Measurements from ENCODE around the gene TSPAN1.

The TSPAN1 gene

DNA sequence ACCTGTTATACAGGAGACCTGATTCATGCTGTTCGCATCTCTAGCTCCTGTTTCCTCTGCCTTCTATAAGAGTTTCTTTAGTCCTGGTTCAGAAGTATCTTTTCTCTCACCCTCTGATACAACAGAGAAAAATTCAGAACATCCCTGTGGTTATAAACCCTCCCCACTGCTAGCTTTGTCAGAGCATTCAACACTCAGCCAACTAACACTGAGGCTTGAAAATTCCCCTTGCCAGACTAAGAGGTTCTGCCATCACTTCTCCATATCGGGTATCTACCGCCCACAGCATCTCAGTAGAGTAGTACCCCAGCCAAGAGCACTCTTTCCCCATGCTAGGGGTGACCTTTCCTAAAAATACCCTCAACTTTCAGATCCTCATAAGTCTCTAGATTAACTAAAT lies 22.9 kb upstream of the TSPAN1 start:
- TF ChIP-seq, protein P1, sequence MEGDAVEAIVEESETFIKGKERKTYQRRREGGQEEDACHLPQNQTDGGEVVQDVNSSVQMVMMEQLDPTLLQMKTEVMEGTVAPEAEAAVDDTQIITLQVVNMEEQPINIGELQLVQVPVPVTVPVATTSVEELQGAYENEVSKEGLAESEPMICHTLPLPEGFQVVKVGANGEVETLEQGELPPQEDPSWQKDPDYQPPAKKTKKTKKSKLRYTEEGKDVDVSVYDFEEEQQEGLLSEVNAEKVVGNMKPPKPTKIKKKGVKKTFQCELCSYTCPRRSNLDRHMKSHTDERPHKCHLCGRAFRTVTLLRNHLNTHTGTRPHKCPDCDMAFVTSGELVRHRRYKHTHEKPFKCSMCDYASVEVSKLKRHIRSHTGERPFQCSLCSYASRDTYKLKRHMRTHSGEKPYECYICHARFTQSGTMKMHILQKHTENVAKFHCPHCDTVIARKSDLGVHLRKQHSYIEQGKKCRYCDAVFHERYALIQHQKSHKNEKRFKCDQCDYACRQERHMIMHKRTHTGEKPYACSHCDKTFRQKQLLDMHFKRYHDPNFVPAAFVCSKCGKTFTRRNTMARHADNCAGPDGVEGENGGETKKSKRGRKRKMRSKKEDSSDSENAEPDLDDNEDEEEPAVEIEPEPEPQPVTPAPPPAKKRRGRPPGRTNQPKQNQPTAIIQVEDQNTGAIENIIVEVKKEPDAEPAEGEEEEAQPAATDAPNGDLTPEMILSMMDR (conservative IDR thresholded peaks at IDR 0.05) = no peak
- no peak overlapping the region for H3K27ac ChIP-seq

DNA sequence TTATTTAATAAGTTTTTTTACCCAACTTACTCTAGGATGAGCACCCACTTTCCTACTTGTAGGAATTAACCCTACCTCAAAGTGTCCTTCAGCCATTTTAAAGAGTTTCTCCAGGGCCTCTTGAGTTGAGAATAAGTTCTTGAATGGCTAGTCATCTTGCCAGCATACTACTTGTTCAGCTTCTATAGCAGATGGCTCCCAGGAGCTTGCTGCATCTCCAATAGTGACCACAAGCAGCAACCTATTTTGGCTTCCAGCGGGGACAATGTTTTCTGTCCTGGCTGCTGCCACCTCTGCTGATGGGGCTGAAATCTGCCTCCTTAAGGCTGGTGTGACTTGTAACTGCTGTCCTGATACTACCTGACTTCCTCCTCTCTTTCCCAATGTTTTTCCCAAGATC lies 21.7 kb upstream of the TSPAN1 start:
- TF ChIP-seq, protein P1 (conservative IDR thresholded peaks at IDR 0.05) = no peak

DNA sequence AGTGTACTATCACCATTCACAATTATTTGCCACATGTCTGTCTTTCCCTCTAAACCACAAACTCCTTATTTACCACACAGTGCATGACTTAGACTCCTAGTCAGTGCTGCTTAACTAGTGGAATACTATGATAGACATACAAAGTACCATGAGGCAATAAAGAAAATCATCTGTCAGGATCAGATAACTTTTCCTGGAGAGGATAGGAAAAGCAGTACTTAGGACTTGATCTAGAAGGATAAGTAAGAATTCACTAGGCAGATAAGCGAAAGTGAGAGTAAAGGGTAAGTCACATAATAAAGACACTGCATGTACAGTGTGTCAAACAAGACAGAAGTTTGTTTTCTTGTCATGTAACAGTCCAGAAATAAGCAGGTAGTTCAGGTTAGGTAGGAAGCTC lies 21.2 kb upstream of the TSPAN1 start:
- H3K27ac ChIP-seq = no peak overlapping the region
- TF ChIP-seq, protein P1 (conservative IDR thresholded peaks at IDR 0.05) = no peak

More for the DNA sequence above, 21.7 kb upstream of the TSPAN1 start:
- no peak overlapping the region for H3K27ac ChIP-seq

DNA sequence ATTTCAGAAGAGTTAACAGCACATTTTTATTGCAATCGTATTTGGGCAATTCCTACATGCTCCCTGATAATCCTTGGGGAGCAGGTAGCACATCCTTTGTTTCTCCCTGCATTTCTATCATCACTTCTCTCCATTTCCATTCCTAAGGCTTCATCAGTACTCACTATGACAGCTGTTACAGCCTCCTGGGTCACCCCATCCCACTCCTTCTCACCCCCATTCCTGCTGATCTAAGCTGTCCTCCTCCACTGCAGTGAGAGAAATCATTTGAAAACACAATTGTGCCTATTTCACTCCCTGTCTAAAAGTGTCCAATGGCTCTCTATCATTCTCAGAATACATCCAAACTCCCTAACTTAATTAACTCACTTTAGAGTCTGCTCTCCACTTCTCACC lies 17.0 kb upstream of the TSPAN1 start:
- TF ChIP-seq, protein P1 (conservative IDR thresholded peaks at IDR 0.05) = no peak
- H3K27ac ChIP-seq = no peak overlapping the region

DNA sequence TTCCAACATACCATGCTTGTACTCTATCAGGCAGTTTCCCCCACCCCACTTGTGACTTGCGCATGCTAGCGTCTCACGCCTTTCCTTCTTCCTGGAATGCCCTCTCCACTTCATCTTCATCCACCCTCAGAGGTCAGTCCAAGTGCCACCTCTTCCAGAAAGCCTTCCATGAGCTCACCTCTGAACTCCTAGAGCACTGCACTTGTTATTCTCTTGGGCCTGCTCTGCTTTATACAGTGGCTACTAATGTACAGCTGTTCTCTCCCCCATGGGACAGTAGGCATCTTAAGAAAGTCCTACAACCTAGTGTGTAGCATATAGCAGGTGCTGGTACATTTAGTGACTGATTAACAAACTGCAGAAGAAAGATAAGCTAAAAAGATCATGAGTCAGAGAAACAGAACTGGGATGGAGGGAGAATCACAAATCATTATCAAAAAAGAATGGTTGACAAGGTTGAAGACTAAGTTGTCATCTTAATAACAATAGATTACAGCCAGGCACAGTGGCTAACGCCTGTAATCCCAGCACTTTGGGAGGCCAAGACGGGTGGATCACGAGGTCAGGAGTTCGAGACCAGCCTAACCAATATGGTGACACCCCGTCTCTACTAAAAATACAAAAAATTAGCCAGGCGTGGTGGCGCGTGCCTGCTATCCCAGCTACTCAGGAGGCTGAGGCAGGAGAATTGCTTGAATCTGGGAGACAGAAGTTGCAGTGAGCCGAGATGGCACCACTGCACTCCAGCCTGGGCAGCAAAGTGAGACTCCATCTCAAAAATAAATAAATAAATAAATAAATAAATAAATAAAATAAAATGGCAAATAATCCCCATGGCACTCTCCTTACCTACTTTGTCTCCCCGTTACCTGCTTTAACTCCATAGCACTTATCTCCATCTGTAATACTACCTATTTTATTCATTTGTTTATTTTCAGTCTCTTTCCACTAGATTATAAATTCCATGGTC lies 16.3 kb upstream of the TSPAN1 start:
- TF ChIP-seq, protein P1 (conservative IDR thresholded peaks at IDR 0.05) = no peak
- no peak overlapping the region for H3K27ac ChIP-seq

DNA sequence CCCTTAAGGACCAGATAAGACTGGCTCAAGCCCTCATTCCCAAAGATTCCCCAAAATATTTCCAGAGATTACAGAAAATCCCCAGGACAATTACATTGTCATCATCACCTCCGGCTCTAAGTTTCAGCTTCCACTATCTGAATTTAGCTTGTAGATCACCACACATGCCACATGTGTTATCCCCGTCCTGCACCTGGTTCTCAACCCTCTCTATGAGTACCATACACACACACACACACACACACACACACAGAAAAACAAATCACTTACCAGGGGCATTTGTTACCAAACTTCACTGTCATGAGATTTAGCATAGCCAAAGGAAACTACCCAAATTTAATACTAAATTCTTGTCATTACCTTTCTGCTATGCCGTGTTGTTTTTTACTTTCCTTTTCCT lies 15.4 kb upstream of the TSPAN1 start:
- H3K27ac ChIP-seq = no peak overlapping the region
- TF ChIP-seq, protein P1 (conservative IDR thresholded peaks at IDR 0.05) = no peak

DNA sequence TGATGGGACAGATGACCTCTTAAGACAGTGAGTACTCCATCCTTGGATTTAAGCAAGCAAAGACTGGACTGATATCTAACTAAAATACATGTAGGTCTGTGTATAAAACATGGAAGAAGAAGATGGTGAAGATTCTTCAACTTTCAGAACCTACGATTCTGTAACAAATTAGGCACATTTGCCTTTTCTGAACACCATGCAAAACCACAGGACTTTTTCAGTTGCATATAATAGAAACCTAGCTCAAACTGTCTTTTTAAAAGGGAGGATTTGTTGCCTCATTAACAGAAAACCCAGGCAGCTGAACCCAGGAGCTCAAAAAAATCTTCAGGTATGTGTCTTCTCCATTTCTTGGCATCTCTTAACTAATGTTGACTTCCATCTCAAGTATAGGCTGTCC lies 14.7 kb upstream of the TSPAN1 start:
- no peak overlapping the region for H3K27ac ChIP-seq
- TF ChIP-seq, protein P1 (conservative IDR thresholded peaks at IDR 0.05) = no peak

All from VCaP (cell line).